ENCODE measurements around the gene GM2A. TPM values are rescaled to one million over a fixed set of nuclear protein-coding genes. Genes with fewer than 3 reads are reported as not detected.

The GM2A gene
- total and polyA plus RNA-seq, 2 experiments from 2014 or later, result 14.9 to 27.6 TPM

- TF ChIP-seq CTCF (IDR thresholded peaks at IDR 0.05; ENCODE audit: poor library complexity) (no peak), EZH2phosphoT487 (IDR thresholded peaks at IDR 0.05; ENCODE audit: low read depth, severe bottlenecking, unreplicated experiment) (no peak), EZH2 (IDR thresholded peaks at IDR 0.05; ENCODE audit: borderline replicate concordance) (no peak)
- no peaks in the 10 kb centered on the region for H3K9me2 ChIP-seq (replicated peaks; ENCODE audit: insufficient read depth)
- no peaks in the 10 kb centered on the region for H4K20me1 ChIP-seq (ENCODE audit: insufficient read depth, poor library complexity, severe bottlenecking)
- H3K9me3 ChIP-seq (ENCODE audit: low read depth), result no peaks in the 10 kb centered on the region
- no peaks in the 10 kb centered on the region for H3K36me3 ChIP-seq (replicated peaks; ENCODE audit: insufficient read depth, low read depth)
- DNase-seq (ENCODE audit: low spot score), result no peak
- H2AFZ ChIP-seq, result no peak overlapping the region
- H3K4me3 ChIP-seq, result no peak overlapping the region
- no peak overlapping the region for H3K27ac ChIP-seq
- H3K79me2 ChIP-seq, result no peaks in the 10 kb centered on the region
- H3K4me2 ChIP-seq, result no peak overlapping the region
- H3K27me3 ChIP-seq, result no peaks in the 10 kb centered on the region
- WGBS (ENCODE audit: low lambda C conversion rate, missing lambda C conversion rate), result 78% methylated on average over 2 of the region's 2 CpGs
- H3K4me1 ChIP-seq (ENCODE audit: insufficient read depth), result peaks cover under 1% of the 10 kb centered on the region
These were observed 24.0 kb upstream of the GM2A start for GRCh38 chr5:151228986-151229385.

DNA sequence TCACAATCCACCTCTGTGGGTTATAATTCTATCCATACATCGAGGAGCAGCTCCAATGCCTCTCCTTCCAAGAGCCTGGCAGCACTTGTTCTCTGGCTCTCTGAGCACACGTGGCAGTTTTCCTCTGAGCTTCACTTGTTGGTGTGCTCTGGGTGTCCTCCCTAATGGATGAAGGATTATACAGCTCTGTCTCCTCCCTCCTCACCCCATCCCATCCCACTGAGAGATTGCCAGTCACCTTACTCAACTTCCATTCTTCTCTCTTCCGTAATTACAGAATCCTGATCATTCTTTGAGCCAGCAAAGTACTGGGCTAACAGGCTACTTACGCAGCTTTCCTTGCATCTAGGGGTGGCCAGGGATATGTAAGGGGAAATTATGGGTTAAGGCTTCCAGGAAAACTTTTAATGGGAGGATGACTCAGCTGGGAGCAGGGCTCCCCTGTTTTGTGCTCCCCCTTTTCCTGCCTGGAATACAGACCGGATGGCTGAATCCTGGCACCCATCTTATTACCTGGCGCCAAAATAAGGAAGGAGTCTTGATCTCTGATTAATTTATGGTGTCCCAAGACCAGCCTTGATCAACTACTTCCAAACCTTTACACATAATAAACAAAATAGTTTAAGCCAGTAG is 22.8 kb upstream of the GM2A start:
- TF ChIP-seq EZH2phosphoT487 (IDR thresholded peaks at IDR 0.05; ENCODE audit: low read depth, severe bottlenecking, unreplicated experiment) (no peak), CTCF (IDR thresholded peaks at IDR 0.05; ENCODE audit: poor library complexity) (no peak), EZH2 (IDR thresholded peaks at IDR 0.05; ENCODE audit: borderline replicate concordance) (no peak)
- no peak overlapping the region for H3K27ac ChIP-seq
- WGBS (ENCODE audit: low lambda C conversion rate, missing lambda C conversion rate), result 72% methylated on average over 6 of the region's 6 CpGs
- no peak overlapping the region for H2AFZ ChIP-seq
- peaks cover 8% of the 10 kb centered on the region for H3K4me1 ChIP-seq (ENCODE audit: insufficient read depth)
- no peaks in the 10 kb centered on the region for H3K79me2 ChIP-seq
- H3K9me3 ChIP-seq (ENCODE audit: low read depth), result no peaks in the 10 kb centered on the region
- no peak overlapping the region for H3K4me2 ChIP-seq
- no peaks in the 10 kb centered on the region for H3K27me3 ChIP-seq
- no peaks in the 10 kb centered on the region for H4K20me1 ChIP-seq (ENCODE audit: insufficient read depth, poor library complexity, severe bottlenecking)
- no peaks in the 10 kb centered on the region for H3K9me2 ChIP-seq (replicated peaks; ENCODE audit: insufficient read depth)
- no peaks in the 10 kb centered on the region for H3K36me3 ChIP-seq (replicated peaks; ENCODE audit: insufficient read depth, low read depth)
- no peak for DNase-seq (ENCODE audit: low spot score)
- no peak overlapping the region for H3K4me3 ChIP-seq

- H3K79me2 ChIP-seq, result no peaks in the 10 kb centered on the region
- no peak overlapping the region for H2AFZ ChIP-seq
- no peaks in the 10 kb centered on the region for H3K9me3 ChIP-seq (ENCODE audit: low read depth)
- no peak overlapping the region for H3K4me3 ChIP-seq
- TF ChIP-seq EZH2phosphoT487 (IDR thresholded peaks at IDR 0.05; ENCODE audit: low read depth, severe bottlenecking, unreplicated experiment), result no peak
- no peak for TF ChIP-seq EZH2 (IDR thresholded peaks at IDR 0.05; ENCODE audit: borderline replicate concordance)
- no peak for TF ChIP-seq CTCF (IDR thresholded peaks at IDR 0.05; ENCODE audit: poor library complexity)
- H3K36me3 ChIP-seq (replicated peaks; ENCODE audit: insufficient read depth, low read depth), result no peaks in the 10 kb centered on the region
- H4K20me1 ChIP-seq (ENCODE audit: insufficient read depth, poor library complexity, severe bottlenecking), result no peaks in the 10 kb centered on the region
- DNase-seq (ENCODE audit: low spot score), result no peak
- H3K9me2 ChIP-seq (replicated peaks; ENCODE audit: insufficient read depth), result no peaks in the 10 kb centered on the region
- H3K27me3 ChIP-seq, result no peaks in the 10 kb centered on the region
- no peak overlapping the region for H3K4me2 ChIP-seq
- H3K27ac ChIP-seq, result no peak overlapping the region
- H3K4me1 ChIP-seq (ENCODE audit: insufficient read depth), result peaks cover 8% of the 10 kb centered on the region
These were observed 21.6 kb upstream of the GM2A start for GRCh38 chr5:151231359-151231758.
